Measurements from ENCODE around the gene KLHL29.

GRCh38 chr2:23757686-23758433 lies 372.9 kb downstream of the KLHL29 start:
- TF ChIP-seq CTCF (IDR thresholded peaks at IDR 0.05; ENCODE audit: low read depth, low read length, poor library complexity, severe bottlenecking) (no peak), EZH2phosphoT487 (IDR thresholded peaks at IDR 0.05; ENCODE audit: borderline replicate concordance, low read length) (no peak)
